NCI-H345 treated with DMSO at 0.1 percent for 48 hours (cell line): ENCODE results near the gene FAM186B.
A peak's percentile ranks its signal among the peaks of the same experiment; 100 is the strongest.

Experiments
- DNase-seq: peaks from one replicate; lab custom pipeline; 2025; ENCODE audit not compliant: unreplicated experiment; lab: John Stamatoyannopoulos, UW

FAM186B gene

GRCh38 chr12:49554266-49554665 is 51.2 kb downstream of the FAM186B start:
- DNase-seq, result no peak

- no peak for DNase-seq
Measured at GRCh38 chr12:49553512-49554088, 51.8 kb downstream of the FAM186B start.

GRCh38 chr12:49552899-49553298 is 52.5 kb downstream of the FAM186B start:
- no peak for DNase-seq

- DNase-seq, result no peak
Measured at GRCh38 chr12:49552425-49552824, 53.0 kb downstream of the FAM186B start.

GRCh38 chr12:49552014-49552413 is 53.4 kb downstream of the FAM186B start:
- DNase-seq, result no peak

GRCh38 chr12:49550693-49551252 is 54.7 kb downstream of the FAM186B start:
- DNase-seq, result no peak

- peak; percentile 14 for DNase-seq
Measured at GRCh38 chr12:49549735-49550692, 55.4 kb downstream of the FAM186B start.

GRCh38 chr12:49548822-49549648 is 56.4 kb downstream of the FAM186B start:
- DNase-seq, result no peak

- no peak for DNase-seq
Measured at GRCh38 chr12:49548481-49548821, 57.0 kb downstream of the FAM186B start.

- DNase-seq, result no peak
Measured at GRCh38 chr12:49547090-49547690, 58.2 kb downstream of the FAM186B start.

GRCh38 chr12:49546481-49546880 is 59.0 kb downstream of the FAM186B start:
- DNase-seq, result no peak

- no peak for DNase-seq
Measured at GRCh38 chr12:49545815-49546214, 59.6 kb downstream of the FAM186B start.

- no peak for DNase-seq
Measured at GRCh38 chr12:49543914-49544815, 61.3 kb downstream of the FAM186B start.

GRCh38 chr12:49543221-49543913 is 62.1 kb downstream of the FAM186B start:
- DNase-seq, result no peak

- no peak for DNase-seq
Measured at GRCh38 chr12:49542592-49543160, 62.8 kb downstream of the FAM186B start.

GRCh38 chr12:49541911-49542505 is 63.4 kb downstream of the FAM186B start:
- DNase-seq, result no peak

GRCh38 chr12:49541140-49541861 is 64.1 kb downstream of the FAM186B start:
- no peak for DNase-seq
